Neutrophil (primary cell): ENCODE measurements around the gene ZNF747.
"Not testable (repeated sequence)": the region's sequence is repeated elsewhere in the genome, so short reads cannot be mapped to it uniquely, and the experiment has no call there.

Experiments used
- H3K27ac ChIP-seq: fragments of 200-600 bp; sonication (generic); 2 replicates; pipeline ENCODE4 v1.5.1; 2016; ENCODE audit warnings: mild to moderate bottlenecking, moderate library complexity
- H3K27me3 ChIP-seq: fragments of 200-600 bp; sonication (generic); 2 replicates; pipeline ENCODE4 v1.6.0; 2016; ENCODE audit warnings: mild to moderate bottlenecking
- H3K36me3 ChIP-seq: fragments of 200-600 bp; sonication (generic); 2 replicates; pipeline ENCODE4 v1.5.1; 2017
- H3K4me1 ChIP-seq, 2 experiments: fragments of 200-600 bp in 1 of 2; sonication (generic) in 1 of 2; 1 replicate in 1 of 2; 2 replicates in 1 of 2; pipeline versions ENCODE4 v1.5.1 to v1.6.1; 2013 to 2016; ENCODE audit warnings: low read depth in 1 of 2, low read length in 1 of 2, mild to moderate bottlenecking in 1 of 2, moderate library complexity in 1 of 2; ENCODE audit not compliant: control insufficient read depth in 1 of 2, insufficient read depth in 1 of 2
- H3K4me3 ChIP-seq, 2 experiments: fragments of 200-600 bp in 1 of 2; sonication (generic) in 1 of 2; 1 replicate in 1 of 2; 2 replicates in 1 of 2; pipeline ENCODE4 v1.5.1; 2013 to 2016; ENCODE audit warnings: low read depth in 1 of 2, low read length in 1 of 2, mild to moderate bottlenecking in 1 of 2, moderate library complexity in 1 of 2
- H3K9me3 ChIP-seq: fragments of 200-600 bp; sonication (generic); 2 replicates; pipeline ENCODE4 v1.5.1; 2016
- TF ChIP-seq, protein P1 (sequence below): fragments of 200-600 bp; sonication (generic); IDR thresholded peaks from 2 replicates; pipeline ENCODE4 v1.5.1; 2016; ENCODE audit warnings: antibody characterized with exemption

ZNF747 gene

DNA sequence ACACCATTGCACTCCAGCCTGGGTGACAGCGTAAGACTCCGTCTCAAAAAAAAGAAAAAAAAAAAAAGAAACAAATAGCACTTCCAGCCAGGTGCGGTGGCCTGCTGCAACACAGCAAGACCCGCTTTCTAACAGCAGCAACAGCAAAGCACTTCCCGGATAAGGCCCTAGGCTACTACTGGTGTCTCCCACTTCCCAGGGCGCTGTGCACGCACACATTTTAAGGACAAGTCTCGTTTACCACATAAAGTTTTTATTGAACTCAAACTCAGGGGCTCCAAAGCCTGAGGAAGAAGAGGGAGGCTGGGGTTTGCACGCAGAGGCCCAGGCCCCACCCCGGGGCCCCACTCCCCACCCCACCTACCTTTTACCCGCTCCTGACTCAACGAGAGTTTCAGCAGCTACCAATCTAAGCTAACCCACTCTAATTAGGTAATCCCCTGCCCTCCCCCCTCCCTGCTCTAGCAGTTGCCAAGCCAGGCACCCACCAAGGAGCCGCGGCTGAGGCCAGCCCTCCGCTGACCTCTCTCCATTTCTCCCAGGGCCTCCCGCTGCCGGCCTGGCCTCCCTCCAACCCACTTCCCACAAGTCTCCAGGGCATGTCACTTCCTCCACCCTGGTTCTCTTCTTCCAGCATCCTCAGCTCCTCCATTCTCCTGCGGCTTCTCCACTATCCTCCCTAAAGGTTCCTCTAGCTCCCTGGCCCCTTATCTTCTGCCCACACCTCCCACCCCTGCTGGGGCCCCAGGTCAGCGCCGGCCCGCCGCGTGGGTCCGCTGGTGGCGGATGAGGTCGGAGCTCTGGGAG lies 10.7 kb downstream of the ZNF747 start:
- peaks cover 46% of the 10 kb centered on the region for H3K36me3 ChIP-seq
- no peak overlapping the region for H3K4me3 ChIP-seq
- H3K9me3 ChIP-seq = no peaks in the 10 kb centered on the region
- H3K27ac ChIP-seq = no peak overlapping the region
- H3K27me3 ChIP-seq = no peaks in the 10 kb centered on the region
- peaks cover 24 to 25% of the 10 kb centered on the region in 2 experiments for H3K4me1 ChIP-seq
- TF ChIP-seq, protein P1, sequence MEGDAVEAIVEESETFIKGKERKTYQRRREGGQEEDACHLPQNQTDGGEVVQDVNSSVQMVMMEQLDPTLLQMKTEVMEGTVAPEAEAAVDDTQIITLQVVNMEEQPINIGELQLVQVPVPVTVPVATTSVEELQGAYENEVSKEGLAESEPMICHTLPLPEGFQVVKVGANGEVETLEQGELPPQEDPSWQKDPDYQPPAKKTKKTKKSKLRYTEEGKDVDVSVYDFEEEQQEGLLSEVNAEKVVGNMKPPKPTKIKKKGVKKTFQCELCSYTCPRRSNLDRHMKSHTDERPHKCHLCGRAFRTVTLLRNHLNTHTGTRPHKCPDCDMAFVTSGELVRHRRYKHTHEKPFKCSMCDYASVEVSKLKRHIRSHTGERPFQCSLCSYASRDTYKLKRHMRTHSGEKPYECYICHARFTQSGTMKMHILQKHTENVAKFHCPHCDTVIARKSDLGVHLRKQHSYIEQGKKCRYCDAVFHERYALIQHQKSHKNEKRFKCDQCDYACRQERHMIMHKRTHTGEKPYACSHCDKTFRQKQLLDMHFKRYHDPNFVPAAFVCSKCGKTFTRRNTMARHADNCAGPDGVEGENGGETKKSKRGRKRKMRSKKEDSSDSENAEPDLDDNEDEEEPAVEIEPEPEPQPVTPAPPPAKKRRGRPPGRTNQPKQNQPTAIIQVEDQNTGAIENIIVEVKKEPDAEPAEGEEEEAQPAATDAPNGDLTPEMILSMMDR = no peak

GRCh38 chr16:30522702-30523463 lies 11.8 kb downstream of the ZNF747 start:
- H3K27me3 ChIP-seq, H3K9me3 ChIP-seq, H3K27ac ChIP-seq, H3K4me3 ChIP-seq: not testable (repeated sequence)
- peaks cover 57% of the 10 kb centered on the region for H3K36me3 ChIP-seq
- H3K4me1 ChIP-seq = peaks cover 14% of the 10 kb centered on the region in 2 experiments

DNA sequence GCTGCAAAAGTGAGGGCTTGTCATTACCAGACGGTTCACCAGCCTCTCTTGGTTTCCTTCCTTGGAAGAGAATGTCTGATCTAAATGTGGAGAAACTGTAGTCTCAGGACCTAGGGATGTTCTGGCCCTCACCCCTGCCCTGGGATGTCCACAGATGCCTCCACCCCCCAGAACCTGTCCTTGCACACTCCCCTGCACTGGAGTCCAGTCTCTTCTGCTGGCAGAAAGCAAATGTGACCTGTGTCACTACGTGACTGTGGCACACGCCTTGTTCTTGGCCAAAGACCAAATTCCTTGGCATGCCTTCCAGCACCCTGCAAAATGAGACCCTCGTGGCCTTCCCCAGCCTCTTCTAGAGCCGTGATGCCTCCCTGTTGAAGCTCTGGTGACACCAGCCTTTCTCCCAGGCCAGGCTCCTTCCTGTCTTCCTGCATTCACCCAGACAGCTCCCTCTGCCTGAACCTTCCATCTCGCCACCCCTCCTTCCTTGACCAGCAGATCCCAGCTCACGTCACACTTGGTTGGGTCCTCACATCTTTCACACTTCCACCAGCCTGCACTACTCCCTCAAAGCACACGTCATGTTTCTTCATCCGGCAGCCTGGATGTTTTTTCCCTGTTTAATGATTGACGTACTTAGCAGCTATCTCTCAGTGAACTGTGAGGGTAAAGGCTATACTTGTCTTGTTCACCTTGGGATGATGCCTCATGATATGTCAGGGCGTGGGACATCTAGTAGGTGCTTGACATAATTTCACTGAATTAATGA lies 12.6 kb downstream of the ZNF747 start:
- Histone ChIP-seq H3K9me3 (no peaks in the 10 kb centered on the region), H3K27me3 (no peaks in the 10 kb centered on the region), H3K4me1 (peaks cover 6 to 9% of the 10 kb centered on the region in 2 experiments), H3K36me3 (peaks cover 65% of the 10 kb centered on the region), H3K4me3 (no peak overlapping the region), H3K27ac (peak overlapping the region; percentile 11)
- TF ChIP-seq, protein P1 = no peak

DNA sequence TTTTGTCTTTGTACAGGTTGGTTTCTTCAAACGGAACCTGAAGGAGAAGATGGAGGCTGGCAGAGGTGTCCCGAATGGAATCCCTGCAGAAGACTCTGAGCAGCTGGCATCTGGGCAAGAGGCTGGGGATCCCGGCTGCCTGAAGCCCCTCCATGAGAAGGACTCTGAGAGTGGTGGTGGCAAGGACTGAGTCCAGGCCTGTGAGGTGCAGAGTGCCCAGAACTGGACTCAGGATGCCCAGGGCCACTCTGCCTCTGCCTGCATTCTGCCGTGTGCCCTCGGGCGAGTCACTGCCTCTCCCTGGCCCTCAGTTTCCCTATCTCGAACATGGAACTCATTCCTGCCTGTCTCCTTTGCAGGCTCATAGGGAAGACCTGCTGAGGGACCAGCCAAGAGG lies 13.2 kb downstream of the ZNF747 start:
- TF ChIP-seq, protein P1 = no peak
- no peak overlapping the region for H3K4me3 ChIP-seq
- H3K36me3 ChIP-seq = peaks cover 71% of the 10 kb centered on the region
- no peaks in the 10 kb centered on the region for H3K9me3 ChIP-seq
- peak overlapping the region; percentile 11 for H3K27ac ChIP-seq
- H3K27me3 ChIP-seq = no peaks in the 10 kb centered on the region
- H3K4me1 ChIP-seq = peaks cover 6 to 9% of the 10 kb centered on the region in 2 experiments

GRCh38 chr16:30519120-30520049 lies 15.3 kb downstream of the ZNF747 start:
- Histone ChIP-seq H3K9me3 (no peaks in the 10 kb centered on the region), H3K36me3 (peaks cover 88% of the 10 kb centered on the region), H3K27ac (no peak overlapping the region), H3K4me1 (no peaks in the 10 kb centered on the region), H3K4me3 (no peak overlapping the region), H3K27me3 (no peaks in the 10 kb centered on the region)
- TF ChIP-seq, protein P1 = no peak
